Cardiac septum (tissue), 1 donor: ENCODE data around the gene CRYGS. TPM values are rescaled to one million over a fixed set of nuclear protein-coding genes. Genes with fewer than 3 reads are reported as not detected.
"Not testable (repeated sequence)": the region's sequence is repeated elsewhere in the genome, so short reads cannot be mapped to it uniquely, and the experiment has no call there.

Experiments
- DNase-seq: peaks from one replicate; pipeline ENCODE4 v3.0.0-alpha.2; 2020; ENCODE audit warnings: low spot score
- intact Hi-C: fragments of 100-400 bp; cut with DNase I; formaldehyde crosslinking; loops from one replicate; pipeline ENCODE4 v1.14.0; 2022
- total RNA-seq: library from RNA; stranded (reverse); fragmentation: NEBNext Ultra II Directional; extraction: Animal tissue kit (Norgen Biotek cat#: 25700); gene quantifications from one replicate; pipeline ENCODE4 v1.2.1, GENCODE V29; 2021
- donor health status: DM: no; HTN: no; CAD: no.

CRYGS gene
- total RNA-seq, 1 donor from 2014 or later, result 1.8 TPM

- DNase-seq, result peak; percentile 97
- intact Hi-C loops, result loop anchor here (5.0 to 10.0 kb wide), 2 partner anchors 462 to 630 kb away; partner anchors contain the start of genes ETV5 and TRA2B
These were observed 23.1 kb upstream of the CRYGS start, which contains the start of gene TBCCD1 for GRCh38 chr3:186567072-186567921. TBCCD1 (minus strand) TSS chr3:186567339; CDS start chr3:186564329, 3,010 bp downstream.

- no peak for DNase-seq
- intact Hi-C loops, result loop anchor here (5.0 to 10.0 kb wide), 2 partner anchors 462 to 629 kb away; partner anchors contain the start of genes ETV5 and TRA2B
These were observed 22.5 kb upstream of the CRYGS start for GRCh38 chr3:186566772-186567071.

DNA sequence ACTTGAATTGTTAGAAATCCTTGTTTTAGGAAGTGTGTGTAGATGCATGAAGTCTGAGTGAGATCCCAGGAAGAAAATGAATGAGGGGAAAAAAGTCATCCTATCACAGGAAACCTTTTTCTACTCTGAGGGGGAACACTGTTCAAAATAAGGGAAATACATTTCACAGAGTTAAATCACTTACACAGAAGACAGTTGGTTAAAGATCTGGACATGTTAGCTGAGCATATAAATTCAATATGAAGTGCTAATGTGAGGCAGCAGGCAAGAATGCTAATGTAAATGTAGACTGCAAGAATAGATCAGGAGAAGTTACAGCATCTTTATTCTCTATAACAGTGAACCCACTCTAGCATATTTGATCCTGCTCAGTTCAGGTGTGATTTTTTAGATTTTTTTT lies 20.4 kb upstream of the CRYGS start:
- no peak for DNase-seq

GRCh38 chr3:186552408-186553031 lies 8.3 kb upstream of the CRYGS start:
- DNase-seq, result no peak
- intact Hi-C loops, result no loop called here

More for the DNA sequence above, 20.4 kb upstream of the CRYGS start:
- intact Hi-C loops, result loop anchor here (10.0 kb wide), 1 partner anchor 460 kb away; the partner anchor contains the start of gene ETV5

- DNase-seq, result no peak
- intact Hi-C loops, result no loop called here
These were observed 7.2 kb upstream of the CRYGS start for GRCh38 chr3:186551387-186551786.

DNA sequence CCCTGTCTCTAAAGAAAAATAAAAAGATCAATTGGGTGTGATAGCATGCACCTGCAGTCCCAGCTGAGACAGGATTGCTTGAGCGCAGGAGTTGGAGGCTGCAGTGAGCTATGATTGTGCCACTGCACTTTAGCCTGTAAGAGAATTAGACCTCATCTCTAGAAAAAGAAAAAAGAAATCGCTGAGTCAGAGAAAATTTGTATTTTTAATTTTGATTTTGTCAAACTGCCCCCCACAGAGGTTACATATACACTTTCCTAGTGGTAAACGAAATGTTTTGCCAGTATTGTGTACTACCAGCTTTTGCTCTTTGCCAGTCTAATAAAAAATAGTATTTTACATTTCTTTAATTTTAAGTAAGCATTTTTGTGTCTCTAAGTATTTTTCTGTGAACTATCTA lies 5.3 kb upstream of the CRYGS start:
- intact Hi-C loops, result no loop called here
- no peak for DNase-seq

- DNase-seq, result no peak
- intact Hi-C loops, result loop anchor here (1.0 to 2.0 kb wide), 2 partner anchors 282 to 558 kb away; no protein-coding TSS in a partner anchor
These were observed 3.3 kb downstream of the CRYGS start for GRCh38 chr3:186540835-186541226.

DNA sequence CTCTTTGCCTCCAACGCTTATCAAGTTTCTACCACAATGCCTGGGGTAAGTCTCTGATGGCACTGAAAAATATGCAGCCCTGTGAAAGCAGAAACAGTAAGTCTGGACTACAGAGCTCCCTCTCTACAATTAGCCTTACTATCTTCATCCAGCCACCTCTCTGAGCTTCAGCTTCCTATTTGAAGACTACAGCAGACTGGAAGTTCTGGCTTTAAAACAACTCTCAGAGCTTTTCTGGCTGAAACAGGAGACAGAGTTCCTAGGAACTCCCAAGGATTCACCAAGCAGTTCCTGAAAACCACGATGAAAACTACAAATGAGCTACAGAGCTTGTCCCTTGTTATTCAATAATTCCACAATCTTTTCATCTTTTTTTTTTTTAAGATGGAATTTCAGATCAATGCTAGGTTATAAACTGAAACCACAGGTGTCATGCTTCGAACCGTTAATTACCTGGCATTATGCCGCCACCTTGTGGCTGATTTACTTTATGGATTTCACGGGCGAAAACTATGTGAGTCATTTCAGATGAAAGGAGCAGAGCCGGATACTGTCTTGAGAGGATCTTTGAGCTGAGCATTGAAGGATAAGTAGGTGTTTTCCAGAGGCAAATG lies 3.9 kb downstream of the CRYGS start:
- no peak for DNase-seq
- intact Hi-C loops, result loop anchor here (1.0 to 2.0 kb wide), 2 partner anchors 281 to 558 kb away; no protein-coding TSS in a partner anchor

- no peak for DNase-seq
- intact Hi-C loops, result no loop called here
These were observed 5.4 kb downstream of the CRYGS start for GRCh38 chr3:186538779-186539178.

GRCh38 chr3:186536883-186537844 lies 7.0 kb downstream of the CRYGS start:
- no peak for DNase-seq
- intact Hi-C loops, result no loop called here

GRCh38 chr3:186534113-186534669 lies 10.0 kb downstream of the CRYGS start:
- intact Hi-C loops, result no loop called here
- no peak for DNase-seq

- intact Hi-C loops, result no loop called here
- no peak for DNase-seq
These were observed 11.5 kb downstream of the CRYGS start for GRCh38 chr3:186532598-186533072.

- DNase-seq, intact Hi-C loops: not testable (repeated sequence)
These were observed 12.5 kb downstream of the CRYGS start for GRCh38 chr3:186531694-186532093.

- DNase-seq, result no peak
- intact Hi-C loops, result no loop called here
These were observed 13.8 kb downstream of the CRYGS start for GRCh38 chr3:186530415-186530814.

- no peak for DNase-seq
- intact Hi-C loops, result no loop called here
These were observed 14.8 kb downstream of the CRYGS start for GRCh38 chr3:186529201-186529999.

GRCh38 chr3:186526256-186526606 lies 17.9 kb downstream of the CRYGS start:
- DNase-seq, result no peak

GRCh38 chr3:186525369-186526255 lies 18.6 kb downstream of the CRYGS start:
- no peak for DNase-seq
- intact Hi-C loops, result no loop called here

More at GRCh38 chr3:186526256-186526606, 17.9 kb downstream of the CRYGS start:
- intact Hi-C loops, result no loop called here
